HepG2 (cell line): ENCODE results near the gene HEXD. TPM values are rescaled to one million over a fixed set of nuclear protein-coding genes. Genes with fewer than 3 reads are reported as not detected.

ENCODE experiments used
- CHD4 ChIP-seq: fragments of 200-600 bp; sonication (generic); IDR thresholded peaks from 2 replicates; pipeline ENCODE4 v1.7.0; 2017; ENCODE audit warnings: mild to moderate bottlenecking, low read length, borderline replicate concordance
- MAZ ChIP-seq, 2 experiments: sonication (generic) in 1 of 2; formaldehyde crosslinking in 1 of 2; IDR thresholded peaks; 2 replicates each; pipeline versions ENCODE4 v1.5.0 to v1.6.1; 2012 to 2020; ENCODE audit warnings: low read depth in 2 of 2, mild to moderate bottlenecking in 2 of 2, borderline replicate concordance in 1 of 2, improper control_type of control experiment in 1 of 2, low read length in 1 of 2, missing genetic modification reagents in 1 of 2, moderate library complexity in 1 of 2
- NR3C1 ChIP-seq: sonication (generic); formaldehyde crosslinking; IDR thresholded peaks from 2 replicates; pipeline ENCODE4 v1.4.0; 2020; ENCODE audit warnings: missing genetic modification reagents
- STAG1 ChIP-seq: sonication (generic); formaldehyde crosslinking; IDR thresholded peaks from 2 replicates; pipeline ENCODE4 v1.4.0; 2020; ENCODE audit warnings: missing genetic modification reagents
- ZNF670 ChIP-seq: sonication (generic); formaldehyde crosslinking; IDR thresholded peaks from 2 replicates; pipeline ENCODE4 v1.8.0; 2022; ENCODE audit warnings: mild to moderate bottlenecking, missing genetic modification reagents, borderline replicate concordance
- polyA plus RNA-seq, 8 experiments: library from polyadenylated mRNA; depleted of rRNA in 3 of 8; stranded (reverse) in 7 of 8; unstranded in 1 of 8; fragments of >200 nt; fragmentation: Illumina TruSeq in 4 of 8; extraction: Trizol in 4 of 8; gene quantifications; 2 replicates each; pipeline versions ENCODE4 v1.2.1 to v1.2.3, GENCODE V29; 2011 to 2016; ENCODE audit warnings: low read depth in 4 of 8, missing spikeins in 1 of 8, mixed read lengths in 1 of 8; ENCODE audit not compliant: insufficient read depth in 1 of 8
- total RNA-seq, 5 experiments: library from RNA; depleted of rRNA; stranded (reverse); fragments of >200 nt; fragmentation: Illumina TruSeq; extraction: Trizol; gene quantifications; 2 replicates each; pipeline ENCODE4 v1.2.3, GENCODE V29; 2016; ENCODE audit warnings: low read depth in 1 of 5
- TF ChIP-seq, protein P1 (sequence below): sonication (generic); formaldehyde crosslinking; IDR thresholded peaks from 2 replicates; pipeline ENCODE4 v1.9.0; 2021; ENCODE audit warnings: mild to moderate bottlenecking, missing genetic modification reagents
- TF ChIP-seq, protein P2 (sequence below): sonication (generic); formaldehyde crosslinking; IDR thresholded peaks from 2 replicates; pipeline ENCODE4 v1.4.0; 2020; ENCODE audit warnings: missing genetic modification reagents
- TF ChIP-seq, protein P3 (sequence below): sonication (generic); formaldehyde crosslinking; IDR thresholded peaks from 2 replicates; pipeline ENCODE4 v1.4.0; 2020; ENCODE audit warnings: mild to moderate bottlenecking, missing genetic modification reagents, borderline replicate concordance
- TF ChIP-seq, protein P4 (sequence below): sonication (generic); formaldehyde crosslinking; conservative IDR thresholded peaks from 2 replicates; pipeline ENCODE4 v1.4.0; 2020; ENCODE audit warnings: mild to moderate bottlenecking, missing genetic modification reagents, moderate library complexity

HEXD gene
- total and polyA plus RNA-seq, 2 of the 13 experiments (the other 11 are each of a cell fraction or from before 2014, with no cell fraction given) = 22.3 to 41.8 TPM

DNA sequence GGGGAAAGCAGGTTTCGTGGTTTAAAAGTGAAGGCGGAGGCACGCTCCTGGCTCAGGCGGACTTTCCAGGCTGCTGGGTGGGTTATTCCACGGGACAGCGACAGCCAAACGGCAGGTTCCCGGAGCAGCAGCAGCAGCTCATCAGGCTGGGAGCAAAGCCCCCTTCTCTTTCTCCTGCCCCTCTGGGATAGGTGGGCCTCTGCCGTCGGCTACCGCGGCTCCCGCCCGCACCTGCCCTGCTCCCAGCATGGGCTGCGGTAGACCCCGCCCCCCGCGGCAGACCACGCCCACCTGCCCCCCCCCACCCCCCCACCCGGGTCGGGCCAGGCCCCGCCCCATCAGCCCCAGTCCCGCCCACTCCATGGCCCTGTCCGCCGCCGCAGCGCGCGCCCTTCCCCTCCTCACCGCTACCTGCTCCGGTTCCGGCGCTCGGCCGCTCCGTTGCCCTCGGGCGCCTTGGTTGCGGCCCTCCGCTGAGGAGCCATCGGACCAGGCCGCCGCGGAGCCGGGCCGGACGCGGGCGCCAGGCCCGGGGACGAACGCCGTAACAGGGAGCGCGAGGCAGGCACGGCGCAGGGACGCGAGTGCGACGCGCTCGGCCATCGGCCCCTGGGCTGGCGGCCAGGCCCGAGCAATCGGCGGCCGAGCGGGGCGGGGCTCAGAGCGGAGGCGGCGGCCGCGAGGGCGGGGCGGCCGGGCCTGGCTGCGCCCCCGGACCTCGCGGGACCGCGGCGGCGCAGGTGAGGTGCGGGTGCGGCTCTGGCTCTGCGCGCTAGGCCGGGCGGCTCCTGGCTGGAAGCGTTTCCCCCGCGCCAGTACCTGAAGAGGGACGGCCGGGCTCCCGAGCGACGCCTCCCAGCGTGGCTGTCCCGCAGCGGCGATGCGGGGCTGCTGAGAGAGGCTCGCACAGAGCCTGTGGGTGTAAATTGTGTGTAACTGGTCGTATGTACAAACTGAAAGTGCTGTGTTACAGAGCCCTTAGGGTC is at the start of gene HEXD, which contains the start of gene OGFOD3 (continued):
- TF ChIP-seq, protein P1, sequence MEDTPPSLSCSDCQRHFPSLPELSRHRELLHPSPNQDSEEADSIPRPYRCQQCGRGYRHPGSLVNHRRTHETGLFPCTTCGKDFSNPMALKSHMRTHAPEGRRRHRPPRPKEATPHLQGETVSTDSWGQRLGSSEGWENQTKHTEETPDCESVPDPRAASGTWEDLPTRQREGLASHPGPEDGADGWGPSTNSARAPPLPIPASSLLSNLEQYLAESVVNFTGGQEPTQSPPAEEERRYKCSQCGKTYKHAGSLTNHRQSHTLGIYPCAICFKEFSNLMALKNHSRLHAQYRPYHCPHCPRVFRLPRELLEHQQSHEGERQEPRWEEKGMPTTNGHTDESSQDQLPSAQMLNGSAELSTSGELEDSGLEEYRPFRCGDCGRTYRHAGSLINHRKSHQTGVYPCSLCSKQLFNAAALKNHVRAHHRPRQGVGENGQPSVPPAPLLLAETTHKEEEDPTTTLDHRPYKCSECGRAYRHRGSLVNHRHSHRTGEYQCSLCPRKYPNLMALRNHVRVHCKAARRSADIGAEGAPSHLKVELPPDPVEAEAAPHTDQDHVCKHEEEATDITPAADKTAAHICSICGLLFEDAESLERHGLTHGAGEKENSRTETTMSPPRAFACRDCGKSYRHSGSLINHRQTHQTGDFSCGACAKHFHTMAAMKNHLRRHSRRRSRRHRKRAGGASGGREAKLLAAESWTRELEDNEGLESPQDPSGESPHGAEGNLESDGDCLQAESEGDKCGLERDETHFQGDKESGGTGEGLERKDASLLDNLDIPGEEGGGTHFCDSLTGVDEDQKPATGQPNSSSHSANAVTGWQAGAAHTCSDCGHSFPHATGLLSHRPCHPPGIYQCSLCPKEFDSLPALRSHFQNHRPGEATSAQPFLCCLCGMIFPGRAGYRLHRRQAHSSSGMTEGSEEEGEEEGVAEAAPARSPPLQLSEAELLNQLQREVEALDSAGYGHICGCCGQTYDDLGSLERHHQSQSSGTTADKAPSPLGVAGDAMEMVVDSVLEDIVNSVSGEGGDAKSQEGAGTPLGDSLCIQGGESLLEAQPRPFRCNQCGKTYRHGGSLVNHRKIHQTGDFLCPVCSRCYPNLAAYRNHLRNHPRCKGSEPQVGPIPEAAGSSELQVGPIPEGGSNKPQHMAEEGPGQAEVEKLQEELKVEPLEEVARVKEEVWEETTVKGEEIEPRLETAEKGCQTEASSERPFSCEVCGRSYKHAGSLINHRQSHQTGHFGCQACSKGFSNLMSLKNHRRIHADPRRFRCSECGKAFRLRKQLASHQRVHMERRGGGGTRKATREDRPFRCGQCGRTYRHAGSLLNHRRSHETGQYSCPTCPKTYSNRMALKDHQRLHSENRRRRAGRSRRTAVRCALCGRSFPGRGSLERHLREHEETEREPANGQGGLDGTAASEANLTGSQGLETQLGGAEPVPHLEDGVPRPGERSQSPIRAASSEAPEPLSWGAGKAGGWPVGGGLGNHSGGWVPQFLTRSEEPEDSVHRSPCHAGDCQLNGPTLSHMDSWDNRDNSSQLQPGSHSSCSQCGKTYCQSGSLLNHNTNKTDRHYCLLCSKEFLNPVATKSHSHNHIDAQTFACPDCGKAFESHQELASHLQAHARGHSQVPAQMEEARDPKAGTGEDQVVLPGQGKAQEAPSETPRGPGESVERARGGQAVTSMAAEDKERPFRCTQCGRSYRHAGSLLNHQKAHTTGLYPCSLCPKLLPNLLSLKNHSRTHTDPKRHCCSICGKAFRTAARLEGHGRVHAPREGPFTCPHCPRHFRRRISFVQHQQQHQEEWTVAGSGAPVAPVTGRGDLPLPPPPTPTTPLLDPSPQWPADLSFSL (CRISPR knock-in tag) = no peak
- TF ChIP-seq, protein P2, sequence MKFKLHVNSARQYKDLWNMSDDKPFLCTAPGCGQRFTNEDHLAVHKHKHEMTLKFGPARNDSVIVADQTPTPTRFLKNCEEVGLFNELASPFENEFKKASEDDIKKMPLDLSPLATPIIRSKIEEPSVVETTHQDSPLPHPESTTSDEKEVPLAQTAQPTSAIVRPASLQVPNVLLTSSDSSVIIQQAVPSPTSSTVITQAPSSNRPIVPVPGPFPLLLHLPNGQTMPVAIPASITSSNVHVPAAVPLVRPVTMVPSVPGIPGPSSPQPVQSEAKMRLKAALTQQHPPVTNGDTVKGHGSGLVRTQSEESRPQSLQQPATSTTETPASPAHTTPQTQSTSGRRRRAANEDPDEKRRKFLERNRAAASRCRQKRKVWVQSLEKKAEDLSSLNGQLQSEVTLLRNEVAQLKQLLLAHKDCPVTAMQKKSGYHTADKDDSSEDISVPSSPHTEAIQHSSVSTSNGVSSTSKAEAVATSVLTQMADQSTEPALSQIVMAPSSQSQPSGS (CRISPR knock-in tag) = no peak; the same call in 1 of the 2 replicates
- TF ChIP-seq NR3C1 (CRISPR knock-in tag) (no peak), CHD4 (no peak), MAZ (IDR thresholded peaks at IDR 0.05; ENCODE audit: borderline replicate concordance, low read depth, low read length) (peak; percentile 98), MAZ (CRISPR knock-in tag; IDR thresholded peaks at IDR 0.05; ENCODE audit: low read depth) (peak; percentile 100), ZNF670 (CRISPR knock-in tag) (peak; percentile 21; the same call in 1 of the 2 replicates), STAG1 (CRISPR knock-in tag) (no peak; the same call in 1 of the 2 replicates)
- TF ChIP-seq, protein P3, sequence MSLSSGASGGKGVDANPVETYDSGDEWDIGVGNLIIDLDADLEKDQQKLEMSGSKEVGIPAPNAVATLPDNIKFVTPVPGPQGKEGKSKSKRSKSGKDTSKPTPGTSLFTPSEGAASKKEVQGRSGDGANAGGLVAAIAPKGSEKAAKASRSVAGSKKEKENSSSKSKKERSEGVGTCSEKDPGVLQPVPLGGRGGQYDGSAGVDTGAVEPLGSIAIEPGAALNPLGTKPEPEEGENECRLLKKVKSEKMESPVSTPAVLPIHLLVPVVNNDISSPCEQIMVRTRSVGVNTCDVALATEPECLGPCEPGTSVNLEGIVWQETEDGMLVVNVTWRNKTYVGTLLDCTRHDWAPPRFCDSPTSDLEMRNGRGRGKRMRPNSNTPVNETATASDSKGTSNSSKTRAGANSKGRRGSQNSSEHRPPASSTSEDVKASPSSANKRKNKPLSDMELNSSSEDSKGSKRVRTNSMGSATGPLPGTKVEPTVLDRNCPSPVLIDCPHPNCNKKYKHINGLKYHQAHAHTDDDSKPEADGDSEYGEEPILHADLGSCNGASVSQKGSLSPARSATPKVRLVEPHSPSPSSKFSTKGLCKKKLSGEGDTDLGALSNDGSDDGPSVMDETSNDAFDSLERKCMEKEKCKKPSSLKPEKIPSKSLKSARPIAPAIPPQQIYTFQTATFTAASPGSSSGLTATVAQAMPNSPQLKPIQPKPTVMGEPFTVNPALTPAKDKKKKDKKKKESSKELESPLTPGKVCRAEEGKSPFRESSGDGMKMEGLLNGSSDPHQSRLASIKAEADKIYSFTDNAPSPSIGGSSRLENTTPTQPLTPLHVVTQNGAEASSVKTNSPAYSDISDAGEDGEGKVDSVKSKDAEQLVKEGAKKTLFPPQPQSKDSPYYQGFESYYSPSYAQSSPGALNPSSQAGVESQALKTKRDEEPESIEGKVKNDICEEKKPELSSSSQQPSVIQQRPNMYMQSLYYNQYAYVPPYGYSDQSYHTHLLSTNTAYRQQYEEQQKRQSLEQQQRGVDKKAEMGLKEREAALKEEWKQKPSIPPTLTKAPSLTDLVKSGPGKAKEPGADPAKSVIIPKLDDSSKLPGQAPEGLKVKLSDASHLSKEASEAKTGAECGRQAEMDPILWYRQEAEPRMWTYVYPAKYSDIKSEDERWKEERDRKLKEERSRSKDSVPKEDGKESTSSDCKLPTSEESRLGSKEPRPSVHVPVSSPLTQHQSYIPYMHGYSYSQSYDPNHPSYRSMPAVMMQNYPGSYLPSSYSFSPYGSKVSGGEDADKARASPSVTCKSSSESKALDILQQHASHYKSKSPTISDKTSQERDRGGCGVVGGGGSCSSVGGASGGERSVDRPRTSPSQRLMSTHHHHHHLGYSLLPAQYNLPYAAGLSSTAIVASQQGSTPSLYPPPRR (CRISPR knock-in tag) = no peak
- TF ChIP-seq, protein P4, sequence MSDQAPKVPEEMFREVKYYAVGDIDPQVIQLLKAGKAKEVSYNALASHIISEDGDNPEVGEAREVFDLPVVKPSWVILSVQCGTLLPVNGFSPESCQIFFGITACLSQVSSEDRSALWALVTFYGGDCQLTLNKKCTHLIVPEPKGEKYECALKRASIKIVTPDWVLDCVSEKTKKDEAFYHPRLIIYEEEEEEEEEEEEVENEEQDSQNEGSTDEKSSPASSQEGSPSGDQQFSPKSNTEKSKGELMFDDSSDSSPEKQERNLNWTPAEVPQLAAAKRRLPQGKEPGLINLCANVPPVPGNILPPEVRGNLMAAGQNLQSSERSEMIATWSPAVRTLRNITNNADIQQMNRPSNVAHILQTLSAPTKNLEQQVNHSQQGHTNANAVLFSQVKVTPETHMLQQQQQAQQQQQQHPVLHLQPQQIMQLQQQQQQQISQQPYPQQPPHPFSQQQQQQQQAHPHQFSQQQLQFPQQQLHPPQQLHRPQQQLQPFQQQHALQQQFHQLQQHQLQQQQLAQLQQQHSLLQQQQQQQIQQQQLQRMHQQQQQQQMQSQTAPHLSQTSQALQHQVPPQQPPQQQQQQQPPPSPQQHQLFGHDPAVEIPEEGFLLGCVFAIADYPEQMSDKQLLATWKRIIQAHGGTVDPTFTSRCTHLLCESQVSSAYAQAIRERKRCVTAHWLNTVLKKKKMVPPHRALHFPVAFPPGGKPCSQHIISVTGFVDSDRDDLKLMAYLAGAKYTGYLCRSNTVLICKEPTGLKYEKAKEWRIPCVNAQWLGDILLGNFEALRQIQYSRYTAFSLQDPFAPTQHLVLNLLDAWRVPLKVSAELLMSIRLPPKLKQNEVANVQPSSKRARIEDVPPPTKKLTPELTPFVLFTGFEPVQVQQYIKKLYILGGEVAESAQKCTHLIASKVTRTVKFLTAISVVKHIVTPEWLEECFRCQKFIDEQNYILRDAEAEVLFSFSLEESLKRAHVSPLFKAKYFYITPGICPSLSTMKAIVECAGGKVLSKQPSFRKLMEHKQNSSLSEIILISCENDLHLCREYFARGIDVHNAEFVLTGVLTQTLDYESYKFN (CRISPR knock-in tag) = 0 out of 2 replicates have a peak, but pooled peaks have one; percentile 29
